D721Med (cell line): Measurements from ENCODE around the gene FTCD.

ENCODE experiments used
- DNase-seq: peaks from one replicate; pipeline ENCODE4 v3.0.0; 2011; ENCODE audit warnings: low spot score; ENCODE audit not compliant: insufficient read length
- FAIRE-seq: peaks from 2 replicates; lab custom pipeline; 2011; peaks lifted over from hg19 to GRCh38; lab: Jason Lieb, UNC
- CTCF ChIP-seq: IDR thresholded peaks from 2 replicates; pipeline ENCODE4 v1.5.1; 2012; ENCODE audit warnings: mild to moderate bottlenecking, control low read depth; ENCODE audit not compliant: insufficient read depth; ENCODE audit errors: missing control alignments

FTCD gene

GRCh38 chr21:46158666-46159300 lies 3.4 kb upstream of the FTCD start:
- TF ChIP-seq CTCF, result no peak
- DNase-seq (no peak), FAIRE-seq (no peak)

- DNase-seq, result no peak
- FAIRE-seq, result no peak
- TF ChIP-seq CTCF, result no peak
Observed at GRCh38 chr21:46157987-46158451, 2.6 kb upstream of the FTCD start.

DNA sequence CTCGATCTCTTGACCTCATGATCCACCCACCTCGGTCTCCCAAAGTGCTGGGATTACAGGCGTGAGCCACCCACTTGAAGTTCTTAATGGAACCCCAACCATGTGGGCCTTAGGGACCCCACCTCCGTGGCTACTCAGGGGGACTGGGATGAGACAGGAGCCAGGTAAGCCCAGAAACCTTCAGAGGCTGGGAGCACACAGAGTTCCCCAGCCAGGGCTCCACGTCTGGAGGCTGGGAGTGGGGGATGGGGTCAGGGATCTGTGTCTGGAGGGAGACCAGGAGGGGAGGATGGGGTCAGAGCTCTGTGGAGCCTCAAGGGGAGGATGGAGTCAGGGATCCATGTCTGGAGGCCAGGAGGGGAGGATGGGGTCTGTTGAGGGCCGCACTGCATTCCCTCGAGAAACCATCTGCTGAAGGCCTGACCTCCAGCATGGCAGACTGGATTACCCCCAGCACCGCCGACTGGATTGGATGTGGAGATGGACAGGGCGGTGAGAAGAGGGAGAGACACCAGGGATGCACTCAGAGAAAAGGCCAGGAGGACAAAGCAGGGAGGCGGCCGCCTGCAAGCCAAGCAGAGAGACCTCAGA lies 2.1 kb upstream of the FTCD start:
- DNase-seq (no peak), FAIRE-seq (no peak)
- TF ChIP-seq CTCF, result no peak

GRCh38 chr21:46156678-46157077 lies 1.3 kb upstream of the FTCD start:
- no peak for TF ChIP-seq CTCF
- no peak for DNase-seq
- no peak for FAIRE-seq

- TF ChIP-seq CTCF, result no peak
- no peak for DNase-seq
- FAIRE-seq, result no peak
Observed at GRCh38 chr21:46156378-46156645, 933 bp upstream of the FTCD start.

- DNase-seq, result no peak
Observed at GRCh38 chr21:46154955-46155513, 345 bp downstream of the FTCD start.

More at GRCh38 chr21:46154955-46155513, 345 bp downstream of the FTCD start:
- TF ChIP-seq CTCF, result no peak
- no peak for FAIRE-seq
